GM23338 (cell line): Measurements from ENCODE around the gene DLL4. TPM values are rescaled to one million over a fixed set of nuclear protein-coding genes. Genes with fewer than 3 reads are reported as not detected.

ENCODE experiments used
- ATAC-seq: fragments of 200-7000 bp; cut with Tn5 transposase; 3 replicates; pipeline ENCODE4 v1.9.1; 2020
- DNase-seq: peaks from one replicate; pipeline ENCODE4 v3.0.0-alpha.2; 2015; ENCODE audit warnings: low spot score
- H2AFZ ChIP-seq: fragments of 200-600 bp; sonication (generic); 2 replicates; pipeline ENCODE4 v1.8.0; 2016; ENCODE audit warnings: antibody characterized with exemption, mild to moderate bottlenecking, moderate library complexity
- H3F3A ChIP-seq: fragments of 200-600 bp; sonication (generic); replicated peaks from 2 replicates; pipeline ENCODE4 v1.8.0; 2017; ENCODE audit warnings: antibody characterized with exemption, mixed run types, low read depth
- H3K27ac ChIP-seq: fragments of 200-600 bp; sonication (generic); 2 replicates; pipeline ENCODE4 v1.6.1; 2016; ENCODE audit warnings: low read depth
- H3K27me3 ChIP-seq: fragments of 200-600 bp; sonication (generic); 2 replicates; pipeline ENCODE4 v1.8.0; 2016; ENCODE audit warnings: mild to moderate bottlenecking, mixed run types, moderate library complexity; ENCODE audit not compliant: insufficient read depth
- H3K36me3 ChIP-seq: fragments of 200-600 bp; sonication (generic); 2 replicates; pipeline ENCODE4 v1.8.0; 2016; ENCODE audit warnings: mild to moderate bottlenecking; ENCODE audit not compliant: insufficient read depth
- H3K4me1 ChIP-seq: fragments of 200-600 bp; sonication (generic); 2 replicates; pipeline ENCODE4 v1.8.0; 2016; ENCODE audit warnings: mild to moderate bottlenecking, moderate library complexity; ENCODE audit not compliant: insufficient read depth
- H3K4me2 ChIP-seq: fragments of 200-600 bp; sonication (generic); 2 replicates; pipeline ENCODE4 v1.7.1; 2017; ENCODE audit warnings: mixed run types
- H3K4me3 ChIP-seq: fragments of 200-600 bp; sonication (generic); 2 replicates; pipeline ENCODE4 v1.6.1; 2016; ENCODE audit warnings: mixed run types
- H3K79me2 ChIP-seq: fragments of 200-600 bp; sonication (generic); replicated peaks from 2 replicates; pipeline ENCODE4 v1.8.0; 2017; ENCODE audit warnings: mild to moderate bottlenecking; ENCODE audit not compliant: insufficient read depth
- H3K9me2 ChIP-seq: fragments of 200-600 bp; sonication (generic); 2 replicates; pipeline ENCODE4 v1.8.0; 2017; ENCODE audit not compliant: insufficient read depth
- H4K20me1 ChIP-seq: fragments of 200-600 bp; sonication (generic); replicated peaks from 2 replicates; pipeline ENCODE4 v1.8.0; 2017; ENCODE audit warnings: mild to moderate bottlenecking; ENCODE audit not compliant: insufficient read depth
- H3K27ac Mint-ChIP-seq: 2 replicates; pipeline ENCODE4 v1.8.0; 2020; ENCODE audit warnings: inconsistent platforms, mild to moderate bottlenecking, moderate library complexity, mixed read lengths
- H3K27me3 Mint-ChIP-seq: 3 replicates; pipeline ENCODE4 v1.8.0; 2022; ENCODE audit warnings: low read depth, mild to moderate bottlenecking, moderate library complexity, mixed read lengths, inconsistent platforms; ENCODE audit not compliant: insufficient read depth, poor library complexity
- H3K36me3 Mint-ChIP-seq: 3 replicates; pipeline ENCODE4 v1.8.0; 2021; ENCODE audit warnings: low read depth, mild to moderate bottlenecking, inconsistent platforms, moderate library complexity, mixed read lengths
- H3K4me1 Mint-ChIP-seq: 3 replicates; pipeline ENCODE4 v1.8.0; 2020; ENCODE audit warnings: mild to moderate bottlenecking, inconsistent platforms, mixed read lengths
- H3K4me3 Mint-ChIP-seq: 3 replicates; pipeline ENCODE4 v1.8.0; 2021; ENCODE audit warnings: moderate library complexity, mild to moderate bottlenecking, inconsistent platforms, mixed read lengths
- H3K9me3 Mint-ChIP-seq: 3 replicates; pipeline ENCODE4 v1.8.0; 2020; ENCODE audit warnings: moderate library complexity, mild to moderate bottlenecking, inconsistent platforms, mixed read lengths
- CREB1 ChIP-seq: fragments of 250-450 bp; sonication (Bioruptor Pico); IDR thresholded peaks from 2 replicates; pipeline ENCODE4 v1.5.0; 2020; ENCODE audit warnings: low read depth, mild to moderate bottlenecking, moderate library complexity
- EZH2 ChIP-seq: fragments of 200-600 bp; sonication (generic); IDR thresholded peaks from one replicate; pipeline ENCODE4 v1.8.0; 2017; ENCODE audit warnings: antibody characterized with exemption, mild to moderate bottlenecking, low read depth; ENCODE audit not compliant: unreplicated experiment
- POLR2AphosphoS5 ChIP-seq: IDR thresholded peaks from 2 replicates; pipeline ENCODE4 v1.6.1; 2016; ENCODE audit warnings: antibody characterized with exemption, low read depth
- ZNF331 ChIP-seq: fragments of 250-450 bp; sonication (Bioruptor Pico); IDR thresholded peaks from 2 replicates; pipeline ENCODE4 v1.5.0; 2020; ENCODE audit warnings: low read depth, mild to moderate bottlenecking, moderate library complexity
- polyA plus RNA-seq: library from polyadenylated mRNA; unstranded; fragments of >200 nt; fragmentation: Nextera tagmentation; extraction: Ambion mirVana; gene quantifications from 2 replicates; pipeline ENCODE4 v1.2.1, GENCODE V29; 2016
- total RNA-seq: library from RNA; depleted of rRNA; stranded (reverse); fragments of >200 nt; shearing (Covaris generic); gene quantifications from 2 replicates; pipeline ENCODE4 v1.2.3, GENCODE V29; 2014
- TF ChIP-seq, protein P1 (sequence below): fragments of 250-450 bp; sonication (Bioruptor Pico); IDR thresholded peaks from 2 replicates; pipeline ENCODE4 v1.5.0; 2020; ENCODE audit warnings: mild to moderate bottlenecking, moderate library complexity
- TF ChIP-seq, protein P2 (sequence below): IDR thresholded peaks from one replicate; pipeline ENCODE4 v1.6.1; 2018; ENCODE audit warnings: antibody characterized with exemption; ENCODE audit not compliant: unreplicated experiment
- TF ChIP-seq, protein P3 (sequence below), 2 experiments: fragments of 200-600 bp in 1 of 2; sonication (generic) in 1 of 2; conservative IDR thresholded peaks; 2 replicates each; pipeline versions ENCODE4 v1.5.1 to v1.6.1; 2016 to 2017; ENCODE audit warnings: antibody characterized with exemption in 2 of 2, low read depth in 2 of 2, mild to moderate bottlenecking in 2 of 2, moderate library complexity in 1 of 2

Gene DLL4
- total and polyA plus RNA-seq, 2 experiments from 2014 or later: 0.31 to 0.99 TPM

DNA sequence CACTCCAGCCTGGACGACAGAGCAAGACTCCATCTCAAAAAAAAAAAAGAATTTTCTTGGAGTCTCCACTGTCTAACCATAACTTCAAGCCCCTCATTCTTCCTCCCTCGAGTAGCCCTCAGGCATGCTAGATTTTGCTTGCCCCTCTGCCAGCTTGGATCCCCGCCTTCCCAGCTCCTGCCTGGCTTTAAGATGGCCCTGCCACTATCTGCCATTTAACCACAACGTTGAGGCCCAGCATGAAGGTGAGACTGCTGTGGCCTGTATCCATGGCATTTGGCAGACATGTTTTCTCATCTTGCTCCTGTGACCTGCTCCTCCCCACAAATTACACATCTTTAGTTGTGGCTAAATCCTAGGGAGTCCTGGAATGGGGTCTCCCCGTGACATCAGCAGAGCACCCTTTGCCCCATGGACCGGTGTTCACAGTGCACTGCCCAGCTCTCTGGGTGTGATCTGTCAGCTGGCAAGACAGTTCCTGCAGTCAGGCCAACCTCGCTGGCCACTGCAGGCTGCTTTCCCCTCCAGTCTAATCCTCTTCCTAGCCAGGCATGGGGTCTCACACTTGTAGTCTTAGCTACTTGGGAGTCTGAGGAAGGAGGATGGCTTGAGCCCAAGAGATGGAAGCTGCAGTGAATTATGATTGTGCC is 24.5 kb upstream of the DLL4 start:
- peaks cover 18% of the 10 kb centered on the region for H4K20me1 ChIP-seq
- no peak overlapping the region for H3K4me3 ChIP-seq
- H3K79me2 ChIP-seq: no peaks in the 10 kb centered on the region
- H3K27ac ChIP-seq: no peak overlapping the region
- Mint-ChIP-seq H3K27me3 (peaks cover 13% of the 10 kb centered on the region), H3K27ac (no peak overlapping the region), H3K36me3 (peaks cover 51% of the 10 kb centered on the region), H3K4me3 (no peak overlapping the region; the same call in 2 of the 3 replicates), H3K4me1 (peaks cover 21% of the 10 kb centered on the region), H3K9me3 (no peaks in the 10 kb centered on the region; the same call in 2 of the 3 replicates)
- peaks cover 4% of the 10 kb centered on the region; the same call in 1 of the 2 replicates for H3K36me3 ChIP-seq
- peaks cover 15% of the 10 kb centered on the region for H3K4me1 ChIP-seq
- no peak for ATAC-seq
- no peak overlapping the region for H3K4me2 ChIP-seq
- DNase-seq: no peak
- no peaks in the 10 kb centered on the region for H3K27me3 ChIP-seq
- no peaks in the 10 kb centered on the region for H3K9me2 ChIP-seq
- no peak overlapping the region for H2AFZ ChIP-seq
- TF ChIP-seq POLR2AphosphoS5 (no peak), CREB1 (CRISPR knock-in tag) (no peak), EZH2 (no peak), ZNF331 (CRISPR knock-in tag) (no peak)
- TF ChIP-seq, protein P1, sequence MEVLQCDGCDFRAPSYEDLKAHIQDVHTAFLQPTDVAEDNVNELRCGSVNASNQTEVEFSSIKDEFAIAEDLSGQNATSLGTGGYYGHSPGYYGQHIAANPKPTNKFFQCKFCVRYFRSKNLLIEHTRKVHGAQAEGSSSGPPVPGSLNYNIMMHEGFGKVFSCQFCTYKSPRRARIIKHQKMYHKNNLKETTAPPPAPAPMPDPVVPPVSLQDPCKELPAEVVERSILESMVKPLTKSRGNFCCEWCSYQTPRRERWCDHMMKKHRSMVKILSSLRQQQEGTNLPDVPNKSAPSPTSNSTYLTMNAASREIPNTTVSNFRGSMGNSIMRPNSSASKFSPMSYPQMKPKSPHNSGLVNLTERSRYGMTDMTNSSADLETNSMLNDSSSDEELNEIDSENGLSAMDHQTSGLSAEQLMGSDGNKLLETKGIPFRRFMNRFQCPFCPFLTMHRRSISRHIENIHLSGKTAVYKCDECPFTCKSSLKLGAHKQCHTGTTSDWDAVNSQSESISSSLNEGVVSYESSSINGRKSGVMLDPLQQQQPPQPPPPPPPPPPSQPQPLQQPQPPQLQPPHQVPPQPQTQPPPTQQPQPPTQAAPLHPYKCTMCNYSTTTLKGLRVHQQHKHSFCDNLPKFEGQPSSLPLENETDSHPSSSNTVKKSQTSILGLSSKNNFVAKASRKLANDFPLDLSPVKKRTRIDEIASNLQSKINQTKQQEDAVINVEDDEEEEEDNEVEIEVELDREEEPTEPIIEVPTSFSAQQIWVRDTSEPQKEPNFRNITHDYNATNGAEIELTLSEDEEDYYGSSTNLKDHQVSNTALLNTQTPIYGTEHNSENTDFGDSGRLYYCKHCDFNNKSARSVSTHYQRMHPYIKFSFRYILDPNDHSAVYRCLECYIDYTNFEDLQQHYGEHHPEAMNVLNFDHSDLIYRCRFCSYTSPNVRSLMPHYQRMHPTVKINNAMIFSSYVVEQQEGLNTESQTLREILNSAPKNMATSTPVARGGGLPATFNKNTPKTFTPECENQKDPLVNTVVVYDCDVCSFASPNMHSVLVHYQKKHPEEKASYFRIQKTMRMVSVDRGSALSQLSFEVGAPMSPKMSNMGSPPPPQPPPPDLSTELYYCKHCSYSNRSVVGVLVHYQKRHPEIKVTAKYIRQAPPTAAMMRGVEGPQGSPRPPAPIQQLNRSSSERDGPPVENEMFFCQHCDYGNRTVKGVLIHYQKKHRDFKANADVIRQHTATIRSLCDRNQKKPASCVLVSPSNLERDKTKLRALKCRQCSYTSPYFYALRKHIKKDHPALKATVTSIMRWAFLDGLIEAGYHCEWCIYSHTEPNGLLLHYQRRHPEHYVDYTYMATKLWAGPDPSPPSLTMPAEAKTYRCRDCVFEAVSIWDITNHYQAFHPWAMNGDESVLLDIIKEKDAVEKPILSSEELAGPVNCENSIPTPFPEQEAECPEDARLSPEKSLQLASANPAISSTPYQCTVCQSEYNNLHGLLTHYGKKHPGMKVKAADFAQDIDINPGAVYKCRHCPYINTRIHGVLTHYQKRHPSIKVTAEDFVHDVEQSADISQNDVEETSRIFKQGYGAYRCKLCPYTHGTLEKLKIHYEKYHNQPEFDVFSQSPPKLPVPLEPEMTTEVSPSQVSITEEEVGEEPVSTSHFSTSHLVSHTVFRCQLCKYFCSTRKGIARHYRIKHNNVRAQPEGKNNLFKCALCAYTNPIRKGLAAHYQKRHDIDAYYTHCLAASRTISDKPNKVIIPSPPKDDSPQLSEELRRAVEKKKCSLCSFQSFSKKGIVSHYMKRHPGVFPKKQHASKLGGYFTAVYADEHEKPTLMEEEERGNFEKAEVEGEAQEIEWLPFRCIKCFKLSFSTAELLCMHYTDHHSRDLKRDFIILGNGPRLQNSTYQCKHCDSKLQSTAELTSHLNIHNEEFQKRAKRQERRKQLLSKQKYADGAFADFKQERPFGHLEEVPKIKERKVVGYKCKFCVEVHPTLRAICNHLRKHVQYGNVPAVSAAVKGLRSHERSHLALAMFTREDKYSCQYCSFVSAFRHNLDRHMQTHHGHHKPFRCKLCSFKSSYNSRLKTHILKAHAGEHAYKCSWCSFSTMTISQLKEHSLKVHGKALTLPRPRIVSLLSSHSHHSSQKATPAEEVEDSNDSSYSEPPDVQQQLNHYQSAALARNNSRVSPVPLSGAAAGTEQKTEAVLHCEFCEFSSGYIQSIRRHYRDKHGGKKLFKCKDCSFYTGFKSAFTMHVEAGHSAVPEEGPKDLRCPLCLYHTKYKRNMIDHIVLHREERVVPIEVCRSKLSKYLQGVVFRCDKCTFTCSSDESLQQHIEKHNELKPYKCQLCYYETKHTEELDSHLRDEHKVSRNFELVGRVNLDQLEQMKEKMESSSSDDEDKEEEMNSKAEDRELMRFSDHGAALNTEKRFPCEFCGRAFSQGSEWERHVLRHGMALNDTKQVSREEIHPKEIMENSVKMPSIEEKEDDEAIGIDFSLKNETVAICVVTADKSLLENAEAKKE: no peak
- TF ChIP-seq, protein P2, sequence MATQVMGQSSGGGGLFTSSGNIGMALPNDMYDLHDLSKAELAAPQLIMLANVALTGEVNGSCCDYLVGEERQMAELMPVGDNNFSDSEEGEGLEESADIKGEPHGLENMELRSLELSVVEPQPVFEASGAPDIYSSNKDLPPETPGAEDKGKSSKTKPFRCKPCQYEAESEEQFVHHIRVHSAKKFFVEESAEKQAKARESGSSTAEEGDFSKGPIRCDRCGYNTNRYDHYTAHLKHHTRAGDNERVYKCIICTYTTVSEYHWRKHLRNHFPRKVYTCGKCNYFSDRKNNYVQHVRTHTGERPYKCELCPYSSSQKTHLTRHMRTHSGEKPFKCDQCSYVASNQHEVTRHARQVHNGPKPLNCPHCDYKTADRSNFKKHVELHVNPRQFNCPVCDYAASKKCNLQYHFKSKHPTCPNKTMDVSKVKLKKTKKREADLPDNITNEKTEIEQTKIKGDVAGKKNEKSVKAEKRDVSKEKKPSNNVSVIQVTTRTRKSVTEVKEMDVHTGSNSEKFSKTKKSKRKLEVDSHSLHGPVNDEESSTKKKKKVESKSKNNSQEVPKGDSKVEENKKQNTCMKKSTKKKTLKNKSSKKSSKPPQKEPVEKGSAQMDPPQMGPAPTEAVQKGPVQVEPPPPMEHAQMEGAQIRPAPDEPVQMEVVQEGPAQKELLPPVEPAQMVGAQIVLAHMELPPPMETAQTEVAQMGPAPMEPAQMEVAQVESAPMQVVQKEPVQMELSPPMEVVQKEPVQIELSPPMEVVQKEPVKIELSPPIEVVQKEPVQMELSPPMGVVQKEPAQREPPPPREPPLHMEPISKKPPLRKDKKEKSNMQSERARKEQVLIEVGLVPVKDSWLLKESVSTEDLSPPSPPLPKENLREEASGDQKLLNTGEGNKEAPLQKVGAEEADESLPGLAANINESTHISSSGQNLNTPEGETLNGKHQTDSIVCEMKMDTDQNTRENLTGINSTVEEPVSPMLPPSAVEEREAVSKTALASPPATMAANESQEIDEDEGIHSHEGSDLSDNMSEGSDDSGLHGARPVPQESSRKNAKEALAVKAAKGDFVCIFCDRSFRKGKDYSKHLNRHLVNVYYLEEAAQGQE: no peak
- TF ChIP-seq, protein P3, sequence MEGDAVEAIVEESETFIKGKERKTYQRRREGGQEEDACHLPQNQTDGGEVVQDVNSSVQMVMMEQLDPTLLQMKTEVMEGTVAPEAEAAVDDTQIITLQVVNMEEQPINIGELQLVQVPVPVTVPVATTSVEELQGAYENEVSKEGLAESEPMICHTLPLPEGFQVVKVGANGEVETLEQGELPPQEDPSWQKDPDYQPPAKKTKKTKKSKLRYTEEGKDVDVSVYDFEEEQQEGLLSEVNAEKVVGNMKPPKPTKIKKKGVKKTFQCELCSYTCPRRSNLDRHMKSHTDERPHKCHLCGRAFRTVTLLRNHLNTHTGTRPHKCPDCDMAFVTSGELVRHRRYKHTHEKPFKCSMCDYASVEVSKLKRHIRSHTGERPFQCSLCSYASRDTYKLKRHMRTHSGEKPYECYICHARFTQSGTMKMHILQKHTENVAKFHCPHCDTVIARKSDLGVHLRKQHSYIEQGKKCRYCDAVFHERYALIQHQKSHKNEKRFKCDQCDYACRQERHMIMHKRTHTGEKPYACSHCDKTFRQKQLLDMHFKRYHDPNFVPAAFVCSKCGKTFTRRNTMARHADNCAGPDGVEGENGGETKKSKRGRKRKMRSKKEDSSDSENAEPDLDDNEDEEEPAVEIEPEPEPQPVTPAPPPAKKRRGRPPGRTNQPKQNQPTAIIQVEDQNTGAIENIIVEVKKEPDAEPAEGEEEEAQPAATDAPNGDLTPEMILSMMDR (conservative IDR thresholded peaks at IDR 0.05; ENCODE audit: low read depth in 2 of 2): no peak
- peaks cover 18% of the 10 kb centered on the region; the same call in 1 of the 2 replicates for H3F3A ChIP-seq
